WTC11 (cell line): ENCODE measurements around the gene PRKG2. TPM values are rescaled to one million over a fixed set of nuclear protein-coding genes. Genes with fewer than 3 reads are reported as not detected.

ENCODE experiments used
- ATAC-seq: fragments of 200-7000 bp; cut with Tn5 transposase; 2 replicates; pipeline ENCODE4 v1.10.0; 2021; ENCODE audit warnings: mild to moderate bottlenecking, moderate library complexity
- CTCF ChIA-PET: fragments of 300-600 bp; sonication (Branson Sonifier 250); formaldehyde crosslinking; loops from one replicate; lab custom pipeline; 2021; ENCODE audit warnings: antibody characterized with exemption; lab: Charles Lee
- POLR2A ChIA-PET: fragments of 350-600 bp; sonication (Branson Sonifier 250); formaldehyde crosslinking; loops from one replicate; lab custom pipeline; 2021; ENCODE audit warnings: antibody characterized with exemption; lab: Charles Lee
- DNase-seq: peaks from one replicate; pipeline ENCODE4 v3.0.0; 2021; ENCODE audit warnings: low spot score
- H3K27ac Mint-ChIP-seq: 2 replicates; pipeline ENCODE4 v1.8.0; 2021; ENCODE audit warnings: mixed read lengths
- H3K27me3 Mint-ChIP-seq: 2 replicates; pipeline ENCODE4 v1.8.0; 2021; ENCODE audit warnings: low read depth, mild to moderate bottlenecking, moderate library complexity, mixed read lengths
- H3K36me3 Mint-ChIP-seq: 2 replicates; pipeline ENCODE4 v1.8.0; 2021; ENCODE audit warnings: mixed read lengths
- H3K4me1 Mint-ChIP-seq: 2 replicates; pipeline ENCODE4 v1.8.0; 2022; ENCODE audit warnings: mixed read lengths
- H3K4me3 Mint-ChIP-seq: 2 replicates; pipeline ENCODE4 v1.8.0; 2021; ENCODE audit warnings: mild to moderate bottlenecking, moderate library complexity, mixed read lengths
- H3K9me3 Mint-ChIP-seq: 2 replicates; pipeline ENCODE4 v1.8.0; 2021; ENCODE audit warnings: mixed read lengths
- ATF2 ChIP-seq: sonication (generic); formaldehyde crosslinking; IDR thresholded peaks from 2 replicates; pipeline ENCODE4 v1.8.1; 2022; ENCODE audit warnings: low read depth, missing genetic modification reagents, borderline replicate concordance
- ATF3 ChIP-seq: sonication (generic); formaldehyde crosslinking; conservative IDR thresholded peaks from 2 replicates; pipeline ENCODE4 v1.8.1; 2022; ENCODE audit warnings: mild to moderate bottlenecking, missing genetic modification reagents
- ETV6 ChIP-seq: sonication (generic); formaldehyde crosslinking; IDR thresholded peaks from 2 replicates; pipeline ENCODE4 v1.8.1; 2022; ENCODE audit warnings: mild to moderate bottlenecking, missing genetic modification reagents
- FOXJ3 ChIP-seq: sonication (generic); formaldehyde crosslinking; IDR thresholded peaks from 2 replicates; pipeline ENCODE4 v1.9.0; 2021; ENCODE audit warnings: missing genetic modification reagents, mild to moderate bottlenecking, borderline replicate concordance
- JUN ChIP-seq: sonication (generic); formaldehyde crosslinking; IDR thresholded peaks from 2 replicates; pipeline ENCODE4 v1.8.0; 2023; ENCODE audit warnings: mild to moderate bottlenecking, missing genetic modification reagents
- NFYB ChIP-seq: sonication (generic); formaldehyde crosslinking; conservative IDR thresholded peaks from 2 replicates; pipeline ENCODE4 v1.8.0; 2022; ENCODE audit warnings: low read depth, missing genetic modification reagents
- NR1H2 ChIP-seq: sonication (generic); formaldehyde crosslinking; IDR thresholded peaks from 2 replicates; pipeline ENCODE4 v1.9.0; 2021; ENCODE audit warnings: mild to moderate bottlenecking, moderate library complexity, missing genetic modification reagents
- NR2C2 ChIP-seq: sonication (generic); formaldehyde crosslinking; IDR thresholded peaks from 2 replicates; pipeline ENCODE4 v1.8.0; 2022; ENCODE audit warnings: mild to moderate bottlenecking, missing genetic modification reagents
- OVOL2 ChIP-seq: fragments of 250-450 bp; sonication (Bioruptor Pico); IDR thresholded peaks from 2 replicates; pipeline ENCODE4 v1.9.0; 2021; ENCODE audit warnings: mild to moderate bottlenecking, borderline replicate concordance
- PRDM15 ChIP-seq: sonication (generic); formaldehyde crosslinking; IDR thresholded peaks from 2 replicates; pipeline ENCODE4 v1.8.0; 2022; ENCODE audit warnings: missing genetic modification reagents
- PREB ChIP-seq: sonication (generic); formaldehyde crosslinking; IDR thresholded peaks from 2 replicates; pipeline ENCODE4 v1.8.1; 2022; ENCODE audit warnings: mild to moderate bottlenecking, missing genetic modification reagents, moderate library complexity, borderline replicate concordance
- PRRX2 ChIP-seq: fragments of 250-450 bp; sonication (Bioruptor Pico); IDR thresholded peaks from 2 replicates; pipeline ENCODE4 v1.8.0; 2021; ENCODE audit warnings: mild to moderate bottlenecking
- RORB ChIP-seq: fragments of 250-450 bp; sonication (Bioruptor Pico); IDR thresholded peaks from 2 replicates; pipeline ENCODE4 v1.9.0; 2021; ENCODE audit warnings: mild to moderate bottlenecking
- SMAD4 ChIP-seq: sonication (generic); formaldehyde crosslinking; IDR thresholded peaks from 2 replicates; pipeline ENCODE4 v1.8.0; 2022; ENCODE audit warnings: mild to moderate bottlenecking, missing genetic modification reagents
- ZBTB21 ChIP-seq: sonication (generic); formaldehyde crosslinking; IDR thresholded peaks from 2 replicates; pipeline ENCODE4 v1.8.1; 2023; ENCODE audit warnings: mild to moderate bottlenecking, missing genetic modification reagents, borderline replicate concordance
- ZBTB43 ChIP-seq: sonication (generic); formaldehyde crosslinking; IDR thresholded peaks from 2 replicates; pipeline ENCODE4 v1.8.1; 2023; ENCODE audit warnings: mild to moderate bottlenecking, missing genetic modification reagents
- ZNF219 ChIP-seq: sonication (generic); formaldehyde crosslinking; IDR thresholded peaks from 2 replicates; pipeline ENCODE4 v1.8.0; 2023; ENCODE audit warnings: missing genetic modification reagents, mild to moderate bottlenecking, borderline replicate concordance
- ZNF423 ChIP-seq: fragments of 250-450 bp; sonication (Bioruptor Pico); IDR thresholded peaks from 2 replicates; pipeline ENCODE4 v2.1.2; 2022; ENCODE audit warnings: mild to moderate bottlenecking, moderate library complexity
- ZNF671 ChIP-seq: fragments of 250-450 bp; sonication (Bioruptor Pico); IDR thresholded peaks from 2 replicates; pipeline ENCODE4 v1.8.0; 2021; ENCODE audit warnings: mild to moderate bottlenecking
- total RNA-seq: library from RNA; stranded (reverse); gene quantifications from 3 replicates; pipeline ENCODE4 v1.2.3, GENCODE V29; 2021
- TF ChIP-seq, protein P1 (sequence below): sonication (generic); formaldehyde crosslinking; IDR thresholded peaks from 2 replicates; pipeline ENCODE4 v1.8.0; 2023; ENCODE audit warnings: missing genetic modification reagents, mild to moderate bottlenecking, borderline replicate concordance
- TF ChIP-seq, protein P2 (sequence below): sonication (generic); formaldehyde crosslinking; IDR thresholded peaks from 2 replicates; pipeline ENCODE4 v1.8.1; 2022; ENCODE audit warnings: mild to moderate bottlenecking, moderate library complexity, missing genetic modification reagents

Gene PRKG2
- total RNA-seq, 1 experiment from 2014 or later = 2.7 TPM

DNA sequence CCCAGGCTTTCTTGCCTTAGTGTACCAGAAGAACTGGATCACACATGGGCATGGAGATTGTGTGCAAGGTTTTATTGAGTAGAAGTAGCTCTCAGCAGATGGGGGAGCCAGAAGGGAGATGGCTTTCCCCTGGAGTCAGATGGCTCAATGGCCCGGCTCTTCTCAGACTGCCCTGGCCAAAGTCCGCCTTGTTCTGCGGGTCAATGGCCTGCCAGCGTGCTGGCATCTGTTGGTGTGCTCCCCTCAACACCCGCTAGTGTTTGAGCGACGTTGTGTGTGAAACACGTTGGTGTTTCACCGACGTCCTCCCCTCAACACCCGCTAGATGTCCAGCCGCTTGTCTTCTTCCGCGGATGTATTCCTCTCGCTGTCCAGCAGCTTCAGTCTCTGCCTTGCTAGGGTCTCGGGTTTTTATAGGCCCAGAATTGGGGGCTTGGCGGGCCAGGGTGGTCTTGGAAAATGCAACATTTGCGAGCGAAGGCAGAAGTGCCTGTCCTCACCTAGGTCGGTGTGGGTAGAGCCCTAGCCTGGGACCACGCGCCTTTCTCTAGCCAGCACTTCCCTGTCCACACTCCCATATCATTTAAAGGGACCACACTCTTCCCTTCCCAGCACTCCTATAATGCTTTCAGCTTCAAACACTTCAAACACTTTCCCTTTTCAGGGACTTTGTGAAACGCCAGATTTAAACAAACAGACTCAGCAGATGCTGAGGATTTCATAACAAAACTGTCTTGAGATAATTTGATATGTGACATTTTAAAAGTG is 21.1 kb upstream of the PRKG2 start:
- Mint-ChIP-seq H3K27ac (no peak overlapping the region), H3K9me3 (peaks cover 25% of the 10 kb centered on the region), H3K36me3 (peaks cover 13% of the 10 kb centered on the region), H3K4me1 (no peaks in the 10 kb centered on the region), H3K4me3 (no peak overlapping the region), H3K27me3 (no peaks in the 10 kb centered on the region)
- TF ChIP-seq ATF2 (CRISPR knock-in tag) = no peak
- no peak for TF ChIP-seq FOXJ3 (CRISPR knock-in tag)
- no peak for TF ChIP-seq ZNF423 (CRISPR knock-in tag)
- TF ChIP-seq ZBTB21 (CRISPR knock-in tag) = no peak
- no peak for DNase-seq
- POLR2A ChIA-PET = no interaction called here
- no peak for ATAC-seq
- CTCF ChIA-PET = no interaction called here

GRCh38 chr4:81227968-81228367 is 12.9 kb upstream of the PRKG2 start:
- ChIA-PET POLR2A (no interaction called here), CTCF (interaction anchor here (0.8 to 1.3 kb wide), 3 partner anchors 13 to 32 kb away, joined by 3 to 4 read pairs (median 4); partner anchors contain the start of gene PRKG2)
- DNase-seq (no peak), ATAC-seq (peak; percentile 80)
- H3K4me3 Mint-ChIP-seq = 0 out of 2 replicates have a peak overlapping the region, but pooled peaks have one; percentile 4
- no peak overlapping the region for H3K27ac Mint-ChIP-seq
- peaks cover 53% of the 10 kb centered on the region for H3K9me3 Mint-ChIP-seq
- TF ChIP-seq, protein P1, sequence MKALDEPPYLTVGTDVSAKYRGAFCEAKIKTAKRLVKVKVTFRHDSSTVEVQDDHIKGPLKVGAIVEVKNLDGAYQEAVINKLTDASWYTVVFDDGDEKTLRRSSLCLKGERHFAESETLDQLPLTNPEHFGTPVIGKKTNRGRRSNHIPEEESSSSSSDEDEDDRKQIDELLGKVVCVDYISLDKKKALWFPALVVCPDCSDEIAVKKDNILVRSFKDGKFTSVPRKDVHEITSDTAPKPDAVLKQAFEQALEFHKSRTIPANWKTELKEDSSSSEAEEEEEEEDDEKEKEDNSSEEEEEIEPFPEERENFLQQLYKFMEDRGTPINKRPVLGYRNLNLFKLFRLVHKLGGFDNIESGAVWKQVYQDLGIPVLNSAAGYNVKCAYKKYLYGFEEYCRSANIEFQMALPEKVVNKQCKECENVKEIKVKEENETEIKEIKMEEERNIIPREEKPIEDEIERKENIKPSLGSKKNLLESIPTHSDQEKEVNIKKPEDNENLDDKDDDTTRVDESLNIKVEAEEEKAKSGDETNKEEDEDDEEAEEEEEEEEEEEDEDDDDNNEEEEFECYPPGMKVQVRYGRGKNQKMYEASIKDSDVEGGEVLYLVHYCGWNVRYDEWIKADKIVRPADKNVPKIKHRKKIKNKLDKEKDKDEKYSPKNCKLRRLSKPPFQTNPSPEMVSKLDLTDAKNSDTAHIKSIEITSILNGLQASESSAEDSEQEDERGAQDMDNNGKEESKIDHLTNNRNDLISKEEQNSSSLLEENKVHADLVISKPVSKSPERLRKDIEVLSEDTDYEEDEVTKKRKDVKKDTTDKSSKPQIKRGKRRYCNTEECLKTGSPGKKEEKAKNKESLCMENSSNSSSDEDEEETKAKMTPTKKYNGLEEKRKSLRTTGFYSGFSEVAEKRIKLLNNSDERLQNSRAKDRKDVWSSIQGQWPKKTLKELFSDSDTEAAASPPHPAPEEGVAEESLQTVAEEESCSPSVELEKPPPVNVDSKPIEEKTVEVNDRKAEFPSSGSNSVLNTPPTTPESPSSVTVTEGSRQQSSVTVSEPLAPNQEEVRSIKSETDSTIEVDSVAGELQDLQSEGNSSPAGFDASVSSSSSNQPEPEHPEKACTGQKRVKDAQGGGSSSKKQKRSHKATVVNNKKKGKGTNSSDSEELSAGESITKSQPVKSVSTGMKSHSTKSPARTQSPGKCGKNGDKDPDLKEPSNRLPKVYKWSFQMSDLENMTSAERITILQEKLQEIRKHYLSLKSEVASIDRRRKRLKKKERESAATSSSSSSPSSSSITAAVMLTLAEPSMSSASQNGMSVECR = no peak
- no peak for TF ChIP-seq NFYB (CRISPR knock-in tag)
- TF ChIP-seq ZBTB43 (CRISPR knock-in tag) = no peak
- TF ChIP-seq JUN (CRISPR knock-in tag) = no peak
- TF ChIP-seq PREB (CRISPR knock-in tag) = no peak
- no peak for TF ChIP-seq ZNF671 (CRISPR knock-in tag)
- no peak for TF ChIP-seq ATF3 (CRISPR knock-in tag)
- TF ChIP-seq ZNF219 = no peak
- no peak for TF ChIP-seq PRRX2
- TF ChIP-seq ETV6 (CRISPR knock-in tag) = no peak
- no peak for TF ChIP-seq SMAD4 (CRISPR knock-in tag)
- TF ChIP-seq, protein P2, sequence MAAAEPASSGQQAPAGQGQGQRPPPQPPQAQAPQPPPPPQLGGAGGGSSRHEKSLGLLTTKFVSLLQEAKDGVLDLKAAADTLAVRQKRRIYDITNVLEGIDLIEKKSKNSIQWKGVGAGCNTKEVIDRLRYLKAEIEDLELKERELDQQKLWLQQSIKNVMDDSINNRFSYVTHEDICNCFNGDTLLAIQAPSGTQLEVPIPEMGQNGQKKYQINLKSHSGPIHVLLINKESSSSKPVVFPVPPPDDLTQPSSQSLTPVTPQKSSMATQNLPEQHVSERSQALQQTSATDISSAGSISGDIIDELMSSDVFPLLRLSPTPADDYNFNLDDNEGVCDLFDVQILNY (CRISPR knock-in tag) = no peak
- no peak for TF ChIP-seq NR1H2
- no peak for TF ChIP-seq NR2C2 (CRISPR knock-in tag)
- no peak for TF ChIP-seq RORB (CRISPR knock-in tag)
- TF ChIP-seq PRDM15 = no peak
- no peak for TF ChIP-seq OVOL2 (CRISPR knock-in tag)
- TF ChIP-seq, all 79 proteins: peak for 0
- H3K27me3 Mint-ChIP-seq = peaks cover 5% of the 10 kb centered on the region; the same call in 1 of the 2 replicates
- H3K36me3 Mint-ChIP-seq = peaks cover 41% of the 10 kb centered on the region
- peaks cover 23% of the 10 kb centered on the region for H3K4me1 Mint-ChIP-seq
